ENCODE measurements around the gene IDH3B. TPM values are rescaled to one million over a fixed set of nuclear protein-coding genes. Genes with fewer than 3 reads are reported as not detected.

The IDH3B gene
- total and polyA plus RNA-seq, 4 donors: 51.4 to 104 (median 59.2) TPM

GRCh38 chr20:2705931-2706645, 42.1 kb upstream of the IDH3B start:
- DNase-seq (no peak), ATAC-seq (ENCODE audit: low FRiP score) (no peak)
- Histone ChIP-seq H3K36me3 (ENCODE audit: control insufficient read depth in 1 of 2, insufficient read depth in 2 of 2, low read length in 1 of 2) (no peaks in the 10 kb centered on the region), H3K4me3 (ENCODE audit: low read length in 2 of 2) (no peak overlapping the region), H3K27me3 (ENCODE audit: control insufficient read depth in 1 of 2, insufficient read depth in 2 of 2, low read length in 1 of 2) (no peaks in the 10 kb centered on the region), H3K4me1 (ENCODE audit: control insufficient read depth in 1 of 2, insufficient read depth in 2 of 2, low read length in 2 of 2) (no peaks in the 10 kb centered on the region), H3K9me3 (ENCODE audit: control insufficient read depth, low read length) (no peaks in the 10 kb centered on the region), H3K27ac (ENCODE audit: low read depth in 1 of 2, low read length in 2 of 2) (no peak overlapping the region)
- intact Hi-C loops (cut with DNase I): no loop called here
- 94 to 95% methylated on average over 14 of the region's 14 CpGs for WGBS, 2 donors

- no peaks in the 10 kb centered on the region for H3K27me3 ChIP-seq (ENCODE audit: control insufficient read depth in 1 of 2, insufficient read depth in 2 of 2, low read length in 1 of 2)
- H3K9me3 ChIP-seq (ENCODE audit: control insufficient read depth, low read length): no peaks in the 10 kb centered on the region
- DNase-seq (no peak), ATAC-seq (ENCODE audit: low FRiP score) (no peak)
- no peaks in the 10 kb centered on the region for H3K36me3 ChIP-seq (ENCODE audit: control insufficient read depth in 1 of 2, insufficient read depth in 2 of 2, low read length in 1 of 2)
- no peak overlapping the region for H3K27ac ChIP-seq (ENCODE audit: low read depth in 1 of 2, low read length in 2 of 2)
- WGBS, 2 donors: 89 to 93% methylated on average over 8 of the region's 8 CpGs
- no peaks in the 10 kb centered on the region for H3K4me1 ChIP-seq (ENCODE audit: control insufficient read depth in 1 of 2, insufficient read depth in 2 of 2, low read length in 2 of 2)
- intact Hi-C loops (cut with DNase I): no loop called here
- H3K4me3 ChIP-seq (ENCODE audit: low read length in 2 of 2): no peak overlapping the region
Observed at GRCh38 chr20:2703716-2704475, 39.9 kb upstream of the IDH3B start.

- Histone ChIP-seq H3K27me3 (ENCODE audit: control insufficient read depth in 1 of 2, insufficient read depth in 2 of 2, low read length in 1 of 2) (no peaks in the 10 kb centered on the region), H3K27ac (ENCODE audit: low read depth in 1 of 2, low read length in 2 of 2) (no peak overlapping the region), H3K36me3 (ENCODE audit: control insufficient read depth in 1 of 2, insufficient read depth in 2 of 2, low read length in 1 of 2) (no peaks in the 10 kb centered on the region), H3K4me3 (ENCODE audit: low read length in 2 of 2) (no peak overlapping the region), H3K9me3 (ENCODE audit: control insufficient read depth, low read length) (no peaks in the 10 kb centered on the region), H3K4me1 (ENCODE audit: control insufficient read depth in 1 of 2, insufficient read depth in 2 of 2, low read length in 2 of 2) (no peaks in the 10 kb centered on the region)
- WGBS, 2 donors: 88 to 90% methylated on average over 5 of the region's 5 CpGs
- ATAC-seq (ENCODE audit: low FRiP score) (no peak), DNase-seq (no peak)
- intact Hi-C loops (cut with DNase I): no loop called here
Observed at GRCh38 chr20:2701671-2702081, 37.7 kb upstream of the IDH3B start.

- Histone ChIP-seq H3K27me3 (ENCODE audit: control insufficient read depth in 1 of 2, insufficient read depth in 2 of 2, low read length in 1 of 2) (no peaks in the 10 kb centered on the region), H3K36me3 (ENCODE audit: control insufficient read depth in 1 of 2, insufficient read depth in 2 of 2, low read length in 1 of 2) (no peaks in the 10 kb centered on the region), H3K4me1 (ENCODE audit: control insufficient read depth in 1 of 2, insufficient read depth in 2 of 2, low read length in 2 of 2) (no peaks in the 10 kb centered on the region), H3K4me3 (ENCODE audit: low read length in 2 of 2) (no peak overlapping the region), H3K27ac (ENCODE audit: low read depth in 1 of 2, low read length in 2 of 2) (no peak overlapping the region), H3K9me3 (ENCODE audit: control insufficient read depth, low read length) (no peaks in the 10 kb centered on the region)
- DNase-seq (no peak), ATAC-seq (ENCODE audit: low FRiP score) (no peak)
- 59 to 71% methylated on average over 9 of the region's 9 CpGs for WGBS, 2 donors
- intact Hi-C loops (cut with DNase I): no loop called here
Observed at GRCh38 chr20:2700913-2701620, 37.1 kb upstream of the IDH3B start.

GRCh38 chr20:2699775-2700413, 35.9 kb upstream of the IDH3B start:
- WGBS, 2 donors: 83 to 84% methylated on average over 5 of the region's 5 CpGs
- Histone ChIP-seq H3K27me3 (ENCODE audit: control insufficient read depth in 1 of 2, insufficient read depth in 2 of 2, low read length in 1 of 2) (no peaks in the 10 kb centered on the region), H3K4me3 (ENCODE audit: low read length in 2 of 2) (no peak overlapping the region), H3K4me1 (ENCODE audit: control insufficient read depth in 1 of 2, insufficient read depth in 2 of 2, low read length in 2 of 2) (no peaks in the 10 kb centered on the region), H3K9me3 (ENCODE audit: control insufficient read depth, low read length) (no peaks in the 10 kb centered on the region), H3K27ac (ENCODE audit: low read depth in 1 of 2, low read length in 2 of 2) (no peak overlapping the region), H3K36me3 (ENCODE audit: control insufficient read depth in 1 of 2, insufficient read depth in 2 of 2, low read length in 1 of 2) (no peaks in the 10 kb centered on the region)
- intact Hi-C loops (cut with DNase I): no loop called here
- ATAC-seq (ENCODE audit: low FRiP score) (no peak), DNase-seq (no peak)

- no peaks in the 10 kb centered on the region for H3K9me3 ChIP-seq (ENCODE audit: control insufficient read depth, low read length)
- H3K4me3 ChIP-seq (ENCODE audit: low read length in 2 of 2): no peak overlapping the region
- no peaks in the 10 kb centered on the region for H3K4me1 ChIP-seq (ENCODE audit: control insufficient read depth in 1 of 2, insufficient read depth in 2 of 2, low read length in 2 of 2)
- no peak overlapping the region for H3K27ac ChIP-seq (ENCODE audit: low read depth in 1 of 2, low read length in 2 of 2)
- 86 to 91% methylated on average over 4 of the region's 4 CpGs for WGBS, 2 donors
- no peaks in the 10 kb centered on the region for H3K27me3 ChIP-seq (ENCODE audit: control insufficient read depth in 1 of 2, insufficient read depth in 2 of 2, low read length in 1 of 2)
- no peak for ATAC-seq (ENCODE audit: low FRiP score)
- intact Hi-C loops (cut with DNase I): no loop called here
- H3K36me3 ChIP-seq (ENCODE audit: control insufficient read depth in 1 of 2, insufficient read depth in 2 of 2, low read length in 1 of 2): no peaks in the 10 kb centered on the region
- no peak for DNase-seq
Observed at GRCh38 chr20:2698912-2699311, 34.9 kb upstream of the IDH3B start.

- DNase-seq (no peak), ATAC-seq (ENCODE audit: low FRiP score) (no peak)
- intact Hi-C loops (cut with DNase I): no loop called here
- 83 to 94% methylated on average over 4 of the region's 4 CpGs for WGBS, 2 donors
- H3K4me3 ChIP-seq (ENCODE audit: low read length in 2 of 2): no peak overlapping the region
- no peak overlapping the region for H3K27ac ChIP-seq (ENCODE audit: low read depth in 1 of 2, low read length in 2 of 2)
- H3K9me3 ChIP-seq (ENCODE audit: control insufficient read depth, low read length): no peaks in the 10 kb centered on the region
- no peaks in the 10 kb centered on the region for H3K36me3 ChIP-seq (ENCODE audit: control insufficient read depth in 1 of 2, insufficient read depth in 2 of 2, low read length in 1 of 2)
- H3K27me3 ChIP-seq (ENCODE audit: control insufficient read depth in 1 of 2, insufficient read depth in 2 of 2, low read length in 1 of 2): no peaks in the 10 kb centered on the region
- no peaks in the 10 kb centered on the region for H3K4me1 ChIP-seq (ENCODE audit: control insufficient read depth in 1 of 2, insufficient read depth in 2 of 2, low read length in 2 of 2)
Observed at GRCh38 chr20:2698186-2698817, 34.3 kb upstream of the IDH3B start.

- Histone ChIP-seq H3K4me1 (ENCODE audit: control insufficient read depth in 1 of 2, insufficient read depth in 2 of 2, low read length in 2 of 2) (no peaks in the 10 kb centered on the region), H3K27me3 (ENCODE audit: control insufficient read depth in 1 of 2, insufficient read depth in 2 of 2, low read length in 1 of 2) (no peaks in the 10 kb centered on the region), H3K27ac (ENCODE audit: low read depth in 1 of 2, low read length in 2 of 2) (no peak overlapping the region), H3K4me3 (ENCODE audit: low read length in 2 of 2) (no peak overlapping the region), H3K36me3 (ENCODE audit: control insufficient read depth in 1 of 2, insufficient read depth in 2 of 2, low read length in 1 of 2) (no peaks in the 10 kb centered on the region), H3K9me3 (ENCODE audit: control insufficient read depth, low read length) (no peaks in the 10 kb centered on the region)
- DNase-seq (peak in 1 of 2 donors; percentile 39), ATAC-seq (ENCODE audit: low FRiP score) (no peak)
- WGBS, 2 donors: 71 to 83% methylated on average over 3 of the region's 3 CpGs
- intact Hi-C loops (cut with DNase I): no loop called here
Observed at GRCh38 chr20:2697768-2698167, 33.8 kb upstream of the IDH3B start.

All from aorta (tissue), 5 donors.